ENCODE data around the gene KCNMA1.

The KCNMA1 gene

GRCh38 chr10:77281719-77282118 lies 355.9 kb downstream of the KCNMA1 start:
- H2BK12ac ChIP-seq (ENCODE audit: low read length): no peak overlapping the region
- WGBS, 2 donors (ENCODE audit: extremely low coverage in 2 of 2, insufficient read length in 2 of 2, insufficient replicate concordance in 1 of 2): no CpG with 5 or more reads among the region's 4 CpGs
- no peak overlapping the region for H4K8ac ChIP-seq (ENCODE audit: low read depth, low read length)
- H3K4me3 ChIP-seq (ENCODE audit: low read length in 2 of 2): no peak overlapping the region
- H3K4ac ChIP-seq (ENCODE audit: low read length): no peak overlapping the region
- H2AFZ ChIP-seq (ENCODE audit: low read length): no peak overlapping the region
- no peak overlapping the region for H3K4me2 ChIP-seq (ENCODE audit: insufficient read depth, low read length, poor library complexity, severe bottlenecking)
- H3K18ac ChIP-seq (ENCODE audit: low read length): no peak overlapping the region
- H3K9ac ChIP-seq (ENCODE audit: low read depth, low read length, poor library complexity): no peak overlapping the region
- DNase-seq (ENCODE audit: low spot score): no peak
- H3K4me1 ChIP-seq (ENCODE audit: control insufficient read depth in 2 of 2, insufficient read depth in 1 of 2, low read depth in 1 of 2, low read length in 2 of 2): peaks cover 0 to under 1% of the 10 kb centered on the region in 2 donors
- no peak overlapping the region for H2AK5ac ChIP-seq (ENCODE audit: low read depth, low read length)
- H3K79me1 ChIP-seq (ENCODE audit: low read depth, low read length): no peaks in the 10 kb centered on the region
- no peak overlapping the region for H4K91ac ChIP-seq (ENCODE audit: low read depth, low read length, poor library complexity)
- H2BK5ac ChIP-seq (ENCODE audit: low read length): no peak overlapping the region
- no peaks in the 10 kb centered on the region for H3K27me3 ChIP-seq (ENCODE audit: control insufficient read depth in 3 of 3, insufficient read depth in 3 of 3, low read depth in 1 of 3, low read length in 3 of 3)
- H3K14ac ChIP-seq (ENCODE audit: low read length): no peak overlapping the region
- no peak overlapping the region for H2BK15ac ChIP-seq (ENCODE audit: low read length)
- H3K23ac ChIP-seq (ENCODE audit: low read depth, low read length, poor library complexity): no peak overlapping the region
- H3K36me3 ChIP-seq (replicated peaks in 1 of 2; ENCODE audit: control insufficient read depth in 2 of 2, insufficient read depth in 2 of 2, low read length in 2 of 2): no peaks in the 10 kb centered on the region
- H3K9me3 ChIP-seq (replicated peaks in 1 of 2; ENCODE audit: control insufficient read depth in 2 of 2, insufficient read depth in 1 of 2, low read depth in 1 of 2, low read length in 2 of 2): no peaks in the 10 kb centered on the region
- H3K27ac ChIP-seq (replicated peaks; ENCODE audit: low read length): no peak overlapping the region
- no peak overlapping the region for H2BK120ac ChIP-seq (ENCODE audit: low read depth, low read length)

DNA sequence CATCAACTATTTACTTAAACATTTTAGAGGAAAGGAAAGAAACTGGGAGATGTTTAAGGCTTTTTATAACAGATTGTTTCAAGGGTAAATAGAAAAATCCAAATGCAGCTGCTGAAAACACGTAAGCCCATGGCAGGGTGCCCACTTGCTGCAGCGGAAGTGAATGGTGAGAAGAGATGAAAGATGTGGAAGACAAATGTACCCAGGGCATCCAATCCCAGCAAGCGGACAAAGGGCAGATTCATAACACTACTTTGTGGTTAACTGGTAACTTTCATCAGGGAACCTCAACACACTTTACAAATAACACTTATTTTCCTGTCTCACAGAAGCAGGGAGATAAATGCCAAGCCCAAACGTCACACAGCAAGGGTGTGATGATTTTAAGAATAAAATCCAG lies 358.4 kb downstream of the KCNMA1 start:
- Histone ChIP-seq H2BK120ac (ENCODE audit: low read depth, low read length) (no peak overlapping the region), H3K4me2 (ENCODE audit: insufficient read depth, low read length, poor library complexity, severe bottlenecking) (no peak overlapping the region), H3K4ac (ENCODE audit: low read length) (no peak overlapping the region), H2AK5ac (ENCODE audit: low read depth, low read length) (no peak overlapping the region), H3K36me3 (replicated peaks in 1 of 2; ENCODE audit: control insufficient read depth in 2 of 2, insufficient read depth in 2 of 2, low read length in 2 of 2) (no peaks in the 10 kb centered on the region), H3K18ac (ENCODE audit: low read length) (no peak overlapping the region), H4K91ac (ENCODE audit: low read depth, low read length, poor library complexity) (no peak overlapping the region), H3K79me1 (ENCODE audit: low read depth, low read length) (no peaks in the 10 kb centered on the region), H3K4me3 (ENCODE audit: low read length in 2 of 2) (no peak overlapping the region), H3K27me3 (ENCODE audit: control insufficient read depth in 3 of 3, insufficient read depth in 3 of 3, low read depth in 1 of 3, low read length in 3 of 3) (no peaks in the 10 kb centered on the region), H3K9ac (ENCODE audit: low read depth, low read length, poor library complexity) (no peak overlapping the region), H2BK5ac (ENCODE audit: low read length) (no peak overlapping the region), H3K14ac (ENCODE audit: low read length) (no peak overlapping the region), H3K4me1 (ENCODE audit: control insufficient read depth in 2 of 2, insufficient read depth in 1 of 2, low read depth in 1 of 2, low read length in 2 of 2) (no peaks in the 10 kb centered on the region), H3K27ac (replicated peaks; ENCODE audit: low read length) (no peak overlapping the region), H4K8ac (ENCODE audit: low read depth, low read length) (no peak overlapping the region), H2BK15ac (ENCODE audit: low read length) (no peak overlapping the region), H3K9me3 (replicated peaks in 1 of 2; ENCODE audit: control insufficient read depth in 2 of 2, insufficient read depth in 1 of 2, low read depth in 1 of 2, low read length in 2 of 2) (no peaks in the 10 kb centered on the region), H2AFZ (ENCODE audit: low read length) (no peak overlapping the region), H3K23ac (ENCODE audit: low read depth, low read length, poor library complexity) (no peak overlapping the region), H2BK12ac (ENCODE audit: low read length) (no peak overlapping the region)
- WGBS, 2 donors (ENCODE audit: extremely low coverage in 2 of 2, insufficient read length in 2 of 2, insufficient replicate concordance in 1 of 2): no CpG with 5 or more reads among the region's 4 CpGs
- no peak for DNase-seq (ENCODE audit: low spot score)

DNA sequence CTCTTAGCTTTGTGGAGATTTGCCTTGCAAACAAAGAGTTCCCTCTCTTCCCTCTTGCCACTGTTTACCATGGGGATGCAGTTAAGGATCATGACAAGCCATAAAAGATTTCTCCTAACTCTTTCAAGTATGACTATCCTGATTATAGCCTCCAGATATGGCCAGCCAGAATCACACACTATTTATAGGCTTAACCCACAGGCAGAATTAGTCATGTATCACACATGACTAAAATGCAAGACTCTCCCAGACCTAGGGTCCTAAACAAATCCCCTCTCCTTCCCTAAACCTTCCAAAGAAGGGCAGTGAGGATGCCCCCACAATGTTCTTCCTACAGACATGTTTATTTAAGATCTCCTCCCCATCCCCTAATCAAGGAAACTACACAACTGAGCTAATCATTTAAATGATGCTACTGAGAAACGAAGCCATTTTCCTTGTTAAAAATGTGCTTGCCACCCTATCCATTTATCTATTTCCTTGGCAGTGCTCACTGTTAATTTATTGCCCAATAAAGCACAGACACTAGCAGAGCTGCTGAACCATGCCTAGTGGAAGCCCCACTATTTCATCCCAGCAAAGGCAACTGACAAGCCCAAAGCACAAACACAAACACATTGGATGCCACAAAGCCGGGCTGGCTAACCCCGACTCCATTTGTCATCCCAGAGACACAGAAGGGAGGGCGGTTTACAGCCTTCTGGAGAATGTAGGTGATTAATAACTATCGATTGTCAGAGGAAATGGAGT lies 363.4 kb downstream of the KCNMA1 start:
- WGBS, 2 donors (ENCODE audit: extremely low coverage in 2 of 2, insufficient read length in 2 of 2, insufficient replicate concordance in 1 of 2): no CpG with 5 or more reads among the region's 5 CpGs

GRCh38 chr10:77269163-77269562 lies 368.4 kb downstream of the KCNMA1 start:
- H2BK15ac ChIP-seq (ENCODE audit: low read length): no peak overlapping the region
- H3K9ac ChIP-seq (ENCODE audit: low read depth, low read length, poor library complexity): no peak overlapping the region
- H2AK5ac ChIP-seq (ENCODE audit: low read depth, low read length): no peak overlapping the region
- no peak overlapping the region for H2AFZ ChIP-seq (ENCODE audit: low read length)
- no peak overlapping the region for H3K23ac ChIP-seq (ENCODE audit: low read depth, low read length, poor library complexity)
- DNase-seq (ENCODE audit: low spot score): no peak
- H4K91ac ChIP-seq (ENCODE audit: low read depth, low read length, poor library complexity): no peak overlapping the region
- H2BK5ac ChIP-seq (ENCODE audit: low read length): no peak overlapping the region
- no peaks in the 10 kb centered on the region for H3K27me3 ChIP-seq (ENCODE audit: control insufficient read depth in 3 of 3, insufficient read depth in 3 of 3, low read depth in 1 of 3, low read length in 3 of 3)
- no peak overlapping the region for H3K14ac ChIP-seq (ENCODE audit: low read length)
- no peaks in the 10 kb centered on the region for H3K9me3 ChIP-seq (replicated peaks in 1 of 2; ENCODE audit: control insufficient read depth in 2 of 2, insufficient read depth in 1 of 2, low read depth in 1 of 2, low read length in 2 of 2)
- peaks cover 0 to 13% of the 10 kb centered on the region in 2 donors for H3K4me1 ChIP-seq (ENCODE audit: control insufficient read depth in 2 of 2, insufficient read depth in 1 of 2, low read depth in 1 of 2, low read length in 2 of 2)
- H3K4ac ChIP-seq (ENCODE audit: low read length): no peak overlapping the region
- no peak overlapping the region for H2BK120ac ChIP-seq (ENCODE audit: low read depth, low read length)
- H3K27ac ChIP-seq (replicated peaks; ENCODE audit: low read length): no peak overlapping the region
- H3K4me3 ChIP-seq (ENCODE audit: low read length in 2 of 2): no peak overlapping the region
- H3K4me2 ChIP-seq (ENCODE audit: insufficient read depth, low read length, poor library complexity, severe bottlenecking): no peak overlapping the region
- no peak overlapping the region for H3K18ac ChIP-seq (ENCODE audit: low read length)
- H2BK12ac ChIP-seq (ENCODE audit: low read length): no peak overlapping the region
- H3K79me1 ChIP-seq (ENCODE audit: low read depth, low read length): no peaks in the 10 kb centered on the region
- no peak overlapping the region for H4K8ac ChIP-seq (ENCODE audit: low read depth, low read length)
- no peaks in the 10 kb centered on the region for H3K36me3 ChIP-seq (replicated peaks in 1 of 2; ENCODE audit: control insufficient read depth in 2 of 2, insufficient read depth in 2 of 2, low read length in 2 of 2)

More for the DNA sequence above, 363.4 kb downstream of the KCNMA1 start:
- no peak overlapping the region for H3K9ac ChIP-seq (ENCODE audit: low read depth, low read length, poor library complexity)
- H3K27me3 ChIP-seq (ENCODE audit: control insufficient read depth in 3 of 3, insufficient read depth in 3 of 3, low read depth in 1 of 3, low read length in 3 of 3): no peaks in the 10 kb centered on the region
- no peak overlapping the region for H3K23ac ChIP-seq (ENCODE audit: low read depth, low read length, poor library complexity)
- H2BK120ac ChIP-seq (ENCODE audit: low read depth, low read length): no peak overlapping the region
- no peak overlapping the region for H2BK12ac ChIP-seq (ENCODE audit: low read length)
- H3K4ac ChIP-seq (ENCODE audit: low read length): no peak overlapping the region
- no peak overlapping the region for H2BK15ac ChIP-seq (ENCODE audit: low read length)
- H3K18ac ChIP-seq (ENCODE audit: low read length): no peak overlapping the region
- H3K79me1 ChIP-seq (ENCODE audit: low read depth, low read length): no peaks in the 10 kb centered on the region
- H3K9me3 ChIP-seq (replicated peaks in 1 of 2; ENCODE audit: control insufficient read depth in 2 of 2, insufficient read depth in 1 of 2, low read depth in 1 of 2, low read length in 2 of 2): no peaks in the 10 kb centered on the region
- no peaks in the 10 kb centered on the region for H3K36me3 ChIP-seq (replicated peaks in 1 of 2; ENCODE audit: control insufficient read depth in 2 of 2, insufficient read depth in 2 of 2, low read length in 2 of 2)
- no peak overlapping the region for H2AFZ ChIP-seq (ENCODE audit: low read length)
- H3K14ac ChIP-seq (ENCODE audit: low read length): no peak overlapping the region
- no peak overlapping the region for H4K91ac ChIP-seq (ENCODE audit: low read depth, low read length, poor library complexity)
- peaks cover 0 to 4% of the 10 kb centered on the region in 2 donors for H3K4me1 ChIP-seq (ENCODE audit: control insufficient read depth in 2 of 2, insufficient read depth in 1 of 2, low read depth in 1 of 2, low read length in 2 of 2)
- no peak overlapping the region for H3K4me2 ChIP-seq (ENCODE audit: insufficient read depth, low read length, poor library complexity, severe bottlenecking)
- H2AK5ac ChIP-seq (ENCODE audit: low read depth, low read length): no peak overlapping the region
- H4K8ac ChIP-seq (ENCODE audit: low read depth, low read length): no peak overlapping the region
- no peak overlapping the region for H2BK5ac ChIP-seq (ENCODE audit: low read length)
- H3K27ac ChIP-seq (replicated peaks; ENCODE audit: low read length): no peak overlapping the region
- no peak for DNase-seq (ENCODE audit: low spot score)
- H3K4me3 ChIP-seq (ENCODE audit: low read length in 2 of 2): no peak overlapping the region

Measured in neuronal stem cell (in vitro differentiated cells).